Heart right ventricle (tissue), 16 donors: ENCODE measurements around the gene SCAMP2. TPM values are rescaled to one million over a fixed set of nuclear protein-coding genes. Genes with fewer than 3 reads are reported as not detected.

Experiments
- ATAC-seq, 8 donors: fragments of 200-7000 bp; cut with Tn5 transposase; one replicate each; pipeline ENCODE4 v1.9.1; 2020; ENCODE audit warnings: mild to moderate bottlenecking in 8 of 8, moderate library complexity in 8 of 8, moderate number of reproducible peaks in 1 of 8
- DNase-seq, 2 donors: peaks; one replicate each; pipeline ENCODE4 v3.0.0-alpha.2; 2020
- H3K27ac ChIP-seq, 10 donors: fragments of 200-600 bp; sonication (generic) in 2 of 10; one replicate each; pipeline versions ENCODE4 v1.5.0 to v1.8.0; 2020 to 2022; ENCODE audit warnings: mild to moderate bottlenecking in 3 of 10
- H3K27me3 ChIP-seq, 7 donors: fragments of 200-600 bp; one replicate each; pipeline ENCODE4 v1.8.0; 2021 to 2022; ENCODE audit warnings: mild to moderate bottlenecking in 2 of 7
- H3K36me3 ChIP-seq, 9 donors: fragments of 200-600 bp; sonication (generic) in 1 of 9; one replicate each; pipeline versions ENCODE4 v1.5.0 to v1.8.0; 2020 to 2022; ENCODE audit warnings: mild to moderate bottlenecking in 2 of 9
- H3K4me1 ChIP-seq, 9 donors: fragments of 200-600 bp; sonication (generic) in 1 of 9; one replicate each; pipeline versions ENCODE4 v1.5.0 to v1.8.0; 2020 to 2022; ENCODE audit warnings: mild to moderate bottlenecking in 4 of 9
- H3K4me3 ChIP-seq, 10 donors: fragments of 200-600 bp; sonication (generic) in 2 of 10; one replicate each; pipeline versions ENCODE4 v1.5.0 to v1.8.0; 2020 to 2022; ENCODE audit warnings: mild to moderate bottlenecking in 7 of 10, moderate library complexity in 2 of 10
- H3K9me3 ChIP-seq, 11 donors: fragments of 200-600 bp in 10 of 11; sonication (generic) in 2 of 11; one replicate each; pipeline versions ENCODE4 v1.5.0 to v1.8.0; 2013 to 2022; ENCODE audit warnings: mild to moderate bottlenecking in 2 of 11, control low read depth in 1 of 11, moderate library complexity in 1 of 11
- CTCF ChIP-seq, 9 donors: fragments of 200-600 bp; sonication (generic) in 2 of 9; IDR thresholded peaks; one replicate each; pipeline versions ENCODE4 v1.5.0 to v1.8.0; 2021 to 2022; ENCODE audit warnings: antibody characterized with exemption in 9 of 9, mild to moderate bottlenecking in 5 of 9, moderate library complexity in 1 of 9
- WGBS, 2 donors: extraction: QIAGEN DNeasy Blood & Tissue Kit; methylation state at CpG; one replicate each; pipeline ENCODE4 v1.1.7; 2013; ENCODE audit warnings: inconsistent platforms in 1 of 2; 5-methylcytosine and 5-hydroxymethylcytosine counted together
- intact Hi-C, 10 donors: fragments of 100-400 bp; cut with DNase I; formaldehyde crosslinking; loops; one replicate each; pipeline versions ENCODE4 v1.11.1 to v1.14.2; 2022
- polyA plus RNA-seq, 2 donors: library from polyadenylated mRNA; stranded (reverse); fragments of 200-250 nt; gene quantifications; one replicate each; pipeline ENCODE4 v1.2.3, GENCODE V29; 2013
- total RNA-seq, 10 donors: library from RNA; stranded (reverse); fragmentation: NEBNext Ultra II Directional in 3 of 10; extraction: Animal tissue kit (Norgen Biotek cat#: 25700) in 3 of 10; gene quantifications; one replicate each; pipeline versions ENCODE4 v1.2.1 to v1.2.4, GENCODE V29; 2021 to 2023
- donor health status: Arrhythmogenic right ventricular cardiomyopathy.
- donor health status: ischemic (EF 13 %, LVEDD 7.1; RV severe dilation, severe dysfunction).
- donor health status: healthy with polysubstance abuse.
- donor health status: DM: no; HTN: yes; CAD: no.
- donor health status: DM: no; HTN: no; CAD: no.
- donor health status: ischemic (EF 25% LVEDD 6.9; RV normal size, moderate dysfunction).
- donor health status: ischemic (EF 25% LVEDD 5.7; RV mildly dilated, moderate dysfunction).
- donor health status: healthy.
- donor health status: DM: yes; HTN: yes; CAD: no.
- donor health status: Ischemic cardiomyopathy.
- donor health status: ischemic (EF 35%, LVEDD 5.7; RV mildly dilated, moderate dysfunction).
- donor health status: nonischemic (EF 11% LVEDD 7.7; RV severe dilation, severe dysfunction).
- donor health status: DM: yes; HTN: yes; CAD: no.
- donor health status: PGD.
- donor health status: ischemic (EF 29% LVEDD 5.4; RV normal size, mild dysfunction).
- donor health status: nonischemic (EF 23%, LVEDD 6.1; RV moderate dilation, normal function).

SCAMP2 gene
- total and polyA plus RNA-seq, 12 donors: 28.0 to 76.7 (median 39.1) TPM

GRCh38 chr15:74845581-74845980 lies 27.6 kb downstream of the SCAMP2 start:
- no peak for TF ChIP-seq CTCF (IDR thresholded peaks at IDR 0.05)
- H3K27ac ChIP-seq: peak overlapping the region in 1 of 10 donors; percentile 89
- peaks cover 5 to 38% (median 23%) of the 10 kb centered on the region in 9 donors for H3K4me1 ChIP-seq
- no peaks in the 10 kb centered on the region for H3K27me3 ChIP-seq
- DNase-seq (no peak), ATAC-seq (no peak)
- no peak overlapping the region for H3K4me3 ChIP-seq
- WGBS, 2 donors: 84 to 88% methylated on average over 4 of the region's 4 CpGs
- intact Hi-C loops: loop anchor here in 3 of 10 donors (2.0 to 10.0 kb wide), 3 partner anchors 23 to 61 kb away; partner anchors contain the start of genes MPI (in 2 of the 3) and CSK (in 1 of the 3)
- H3K36me3 ChIP-seq: peaks cover 0 to 70% (median 37%) of the 10 kb centered on the region in 9 donors
- H3K9me3 ChIP-seq: no peaks in the 10 kb centered on the region

DNA sequence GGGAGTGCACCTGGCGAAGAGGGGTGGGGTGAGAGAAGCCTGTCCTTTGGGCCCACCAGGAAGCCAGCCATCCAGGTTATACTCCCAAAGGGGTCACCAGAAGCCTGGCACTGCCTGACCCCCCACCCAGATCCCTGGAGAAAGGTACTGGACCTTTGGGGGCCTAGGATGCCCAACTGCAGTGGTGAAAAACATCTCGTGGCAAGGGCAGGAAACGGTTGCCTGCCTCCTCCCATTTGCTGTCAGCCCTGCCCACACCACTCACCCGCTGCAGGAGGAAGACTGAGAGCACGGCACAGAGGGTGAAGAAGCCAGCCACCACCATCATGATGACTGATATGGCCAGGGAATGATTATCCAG lies 28.0 kb downstream of the SCAMP2 start:
- Histone ChIP-seq H3K9me3 (no peaks in the 10 kb centered on the region), H3K4me1 (peaks cover 5 to 38% (median 23%) of the 10 kb centered on the region in 9 donors), H3K27me3 (no peaks in the 10 kb centered on the region), H3K36me3 (peaks cover 0 to 70% (median 36%) of the 10 kb centered on the region in 9 donors), H3K4me3 (no peak overlapping the region), H3K27ac (peak overlapping the region in 1 of 10 donors; percentile 89)
- ATAC-seq (no peak), DNase-seq (no peak)
- TF ChIP-seq CTCF (IDR thresholded peaks at IDR 0.05): no peak
- intact Hi-C loops: loop anchor here in 3 of 10 donors (2.0 to 10.0 kb wide), 3 partner anchors 24 to 60 kb away; partner anchors contain the start of genes MPI (in 2 of the 3) and CSK (in 1 of the 3)
- WGBS, 2 donors: 82% methylated on average over 5 of the region's 5 CpGs

GRCh38 chr15:74844319-74845207 lies 28.6 kb downstream of the SCAMP2 start:
- Histone ChIP-seq H3K4me3 (no peak overlapping the region), H3K36me3 (peaks cover 0 to 70% (median 31%) of the 10 kb centered on the region in 9 donors), H3K4me1 (peaks cover 5 to 38% (median 23%) of the 10 kb centered on the region in 9 donors), H3K27me3 (no peaks in the 10 kb centered on the region), H3K9me3 (no peaks in the 10 kb centered on the region), H3K27ac (peak overlapping the region in 5 of 10 donors; percentile 87 to 97 (median 89))
- ATAC-seq: no peak
- no peak for DNase-seq
- intact Hi-C loops: loop anchor here in 9 of 10 donors (2.0 to 10.0 kb wide), 7 partner anchors 24 to 93 kb away; partner anchors contain the start of genes CSK (in 4 of the 9), MPI (in 2 of the 9), COX5A (in 1 of the 9) and FAM219B (in 1 of the 9)
- WGBS, 2 donors: 82 to 86% methylated on average over 12 of the region's 12 CpGs
- TF ChIP-seq CTCF (IDR thresholded peaks at IDR 0.05): no peak

GRCh38 chr15:74843891-74844299 lies 29.3 kb downstream of the SCAMP2 start:
- 64 to 75% methylated on average over 12 of the region's 12 CpGs for WGBS, 2 donors
- ATAC-seq (peak in 2 of 8 donors; percentile 5 to 6), DNase-seq (no peak)
- H3K9me3 ChIP-seq: no peaks in the 10 kb centered on the region
- H3K4me3 ChIP-seq: peak overlapping the region in 7 of 10 donors; percentile 77 to 98 (median 88)
- peak overlapping the region in 9 of 10 donors; percentile 71 to 97 (median 89) for H3K27ac ChIP-seq
- intact Hi-C loops: loop anchor here in 9 of 10 donors (2.0 to 10.0 kb wide), 8 partner anchors 25 to 93 kb away; partner anchors contain the start of genes CSK (in 4 of the 9), MPI (in 2 of the 9), COX5A (in 1 of the 9) and FAM219B (in 1 of the 9)
- H3K27me3 ChIP-seq: no peaks in the 10 kb centered on the region
- peaks cover 0 to 70% (median 26%) of the 10 kb centered on the region in 9 donors for H3K36me3 ChIP-seq
- H3K4me1 ChIP-seq: peaks cover 5 to 38% (median 23%) of the 10 kb centered on the region in 9 donors
- TF ChIP-seq CTCF (IDR thresholded peaks at IDR 0.05): no peak
